Measurements from ENCODE around the gene TMEM151A.

GRCh38 chr11:66309475-66309874, 17.8 kb downstream of the TMEM151A start:
- TF ChIP-seq MAZ (IDR thresholded peaks at IDR 0.05; ENCODE audit: borderline replicate concordance, low read depth, low read length) = no peak
- TF ChIP-seq, protein P1, sequence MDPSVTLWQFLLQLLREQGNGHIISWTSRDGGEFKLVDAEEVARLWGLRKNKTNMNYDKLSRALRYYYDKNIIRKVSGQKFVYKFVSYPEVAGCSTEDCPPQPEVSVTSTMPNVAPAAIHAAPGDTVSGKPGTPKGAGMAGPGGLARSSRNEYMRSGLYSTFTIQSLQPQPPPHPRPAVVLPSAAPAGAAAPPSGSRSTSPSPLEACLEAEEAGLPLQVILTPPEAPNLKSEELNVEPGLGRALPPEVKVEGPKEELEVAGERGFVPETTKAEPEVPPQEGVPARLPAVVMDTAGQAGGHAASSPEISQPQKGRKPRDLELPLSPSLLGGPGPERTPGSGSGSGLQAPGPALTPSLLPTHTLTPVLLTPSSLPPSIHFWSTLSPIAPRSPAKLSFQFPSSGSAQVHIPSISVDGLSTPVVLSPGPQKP (IDR thresholded peaks at IDR 0.05; ENCODE audit: borderline replicate concordance, low read depth, low read length) = no peak
- TF ChIP-seq CTCF (conservative IDR thresholded peaks at IDR 0.05; ENCODE audit: low read depth, low read length) = no peak

Data from IMR-90 (cell line).